ENCODE data around the gene TYK2.
"Not testable (repeated sequence)": the region's sequence is repeated elsewhere in the genome, so short reads cannot be mapped to it uniquely, and the experiment has no call there.

Gene TYK2

DNA sequence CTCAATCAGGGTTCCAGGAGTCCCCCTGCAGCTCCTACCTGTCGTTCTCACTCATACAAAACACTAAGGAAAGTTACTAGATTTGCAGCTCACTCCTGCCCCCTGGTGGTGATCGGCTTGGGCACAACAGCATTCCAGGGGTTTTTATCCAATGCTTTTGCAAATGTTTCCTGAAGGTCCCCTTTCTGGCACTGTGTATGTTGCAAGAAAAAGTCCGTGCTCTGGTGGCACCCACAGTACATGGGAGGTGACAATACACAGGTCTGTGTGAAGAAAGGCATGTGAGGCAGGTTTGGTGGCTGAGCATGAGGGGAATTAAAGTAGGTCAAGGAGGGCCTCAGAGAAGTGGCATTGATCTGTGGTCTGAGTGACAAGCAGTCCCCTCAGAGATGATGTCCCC is 8.6 kb upstream of the TYK2 start:
- TF ChIP-seq, protein P1, sequence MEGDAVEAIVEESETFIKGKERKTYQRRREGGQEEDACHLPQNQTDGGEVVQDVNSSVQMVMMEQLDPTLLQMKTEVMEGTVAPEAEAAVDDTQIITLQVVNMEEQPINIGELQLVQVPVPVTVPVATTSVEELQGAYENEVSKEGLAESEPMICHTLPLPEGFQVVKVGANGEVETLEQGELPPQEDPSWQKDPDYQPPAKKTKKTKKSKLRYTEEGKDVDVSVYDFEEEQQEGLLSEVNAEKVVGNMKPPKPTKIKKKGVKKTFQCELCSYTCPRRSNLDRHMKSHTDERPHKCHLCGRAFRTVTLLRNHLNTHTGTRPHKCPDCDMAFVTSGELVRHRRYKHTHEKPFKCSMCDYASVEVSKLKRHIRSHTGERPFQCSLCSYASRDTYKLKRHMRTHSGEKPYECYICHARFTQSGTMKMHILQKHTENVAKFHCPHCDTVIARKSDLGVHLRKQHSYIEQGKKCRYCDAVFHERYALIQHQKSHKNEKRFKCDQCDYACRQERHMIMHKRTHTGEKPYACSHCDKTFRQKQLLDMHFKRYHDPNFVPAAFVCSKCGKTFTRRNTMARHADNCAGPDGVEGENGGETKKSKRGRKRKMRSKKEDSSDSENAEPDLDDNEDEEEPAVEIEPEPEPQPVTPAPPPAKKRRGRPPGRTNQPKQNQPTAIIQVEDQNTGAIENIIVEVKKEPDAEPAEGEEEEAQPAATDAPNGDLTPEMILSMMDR (IDR thresholded peaks at IDR 0.05) = peak; percentile 70
- Histone ChIP-seq H3K27ac (no peak overlapping the region), H3K4me3 (no peak overlapping the region)
- no peak for DNase-seq (ENCODE audit: low spot score)

DNA sequence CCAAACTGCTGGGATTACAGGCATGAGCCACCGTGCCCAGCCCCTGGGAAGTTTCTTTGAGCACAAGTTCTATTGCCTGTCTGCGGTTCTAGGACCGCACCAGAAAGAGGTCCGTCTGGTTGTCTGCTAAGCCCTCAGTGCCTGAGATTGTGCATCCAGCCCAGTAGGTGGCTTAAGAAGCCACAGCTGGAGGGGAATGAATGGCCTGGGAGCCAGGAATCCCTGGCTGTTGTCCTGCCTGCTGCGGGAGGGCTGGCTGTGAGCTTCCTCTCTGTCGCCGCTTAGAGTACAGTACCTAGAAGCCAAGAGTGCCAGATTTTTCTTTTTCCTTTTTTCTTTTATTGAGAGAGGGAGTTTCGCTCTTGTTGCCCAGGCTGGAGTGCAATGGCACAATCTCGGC is 4.2 kb upstream of the TYK2 start:
- TF ChIP-seq, protein P1 (IDR thresholded peaks at IDR 0.05) = no peak
- no peak overlapping the region for H3K4me3 ChIP-seq
- DNase-seq (ENCODE audit: low spot score) = no peak
- no peak overlapping the region for H3K27ac ChIP-seq

DNA sequence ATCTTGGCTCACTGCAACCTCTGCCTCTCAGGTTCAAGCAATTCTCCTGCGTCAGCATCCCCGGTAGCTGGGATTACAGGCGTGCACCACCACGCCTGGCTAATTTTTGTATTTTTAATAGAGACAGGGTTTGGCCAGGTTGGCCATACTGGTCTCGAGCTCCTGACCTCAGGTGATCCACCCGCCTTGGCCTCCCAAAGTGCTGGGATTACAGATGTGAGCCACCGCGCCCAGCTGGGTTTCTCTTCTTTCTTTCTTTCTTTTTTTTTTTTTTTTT is 2.8 kb upstream of the TYK2 start:
- not testable (repeated sequence) for H3K27ac ChIP-seq; DNase-seq (ENCODE audit: low spot score); H3K4me3 ChIP-seq

DNA sequence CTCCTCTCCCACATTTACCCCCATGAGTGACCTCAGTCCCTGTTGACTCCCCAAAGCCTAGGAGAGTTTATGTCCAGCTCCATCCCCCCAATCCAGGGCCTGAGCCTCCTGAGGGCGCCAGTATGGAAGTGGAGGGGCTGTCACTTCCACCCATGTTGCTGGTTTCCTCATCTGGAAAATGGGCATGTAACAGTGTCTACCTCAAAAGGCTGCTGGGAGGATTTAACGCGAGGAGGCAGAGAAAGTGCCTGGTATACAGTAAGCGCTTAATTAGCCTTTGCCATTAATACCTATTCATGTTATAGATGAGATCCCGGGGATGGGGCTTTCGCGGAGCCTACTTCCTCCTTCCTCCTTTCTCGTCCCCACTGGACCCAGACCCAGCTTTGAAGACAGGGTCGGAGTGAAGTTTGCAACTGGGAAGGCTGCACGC is 476 bp downstream of the TYK2 start:
- no peak for DNase-seq (ENCODE audit: low spot score)
- Histone ChIP-seq H3K27ac (peak overlapping the region; percentile 83 to 93), H3K4me3 (peak overlapping the region; percentile 99)
- TF ChIP-seq, protein P1 (IDR thresholded peaks at IDR 0.05) = no peak

DNA sequence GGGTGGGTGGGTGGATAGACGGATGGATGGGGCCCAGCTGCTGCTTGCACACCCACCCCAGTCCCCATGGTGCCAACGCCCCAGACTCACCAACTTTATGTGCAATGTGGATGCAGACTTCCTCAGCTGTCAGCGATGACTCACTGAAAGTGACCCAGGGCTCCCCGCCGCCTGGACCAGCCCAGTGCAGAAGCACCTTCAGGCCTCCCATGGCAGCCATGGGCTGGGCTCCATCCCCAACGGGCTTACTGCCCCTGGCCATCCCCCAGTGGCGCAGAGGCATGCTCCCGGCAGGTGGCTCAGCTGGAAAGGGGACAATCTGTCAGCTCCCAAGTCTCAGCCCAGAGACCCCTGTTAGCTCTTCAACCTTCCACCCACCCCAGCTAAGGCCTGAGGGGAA is 2.2 kb downstream of the TYK2 start:
- no peak overlapping the region for H3K27ac ChIP-seq
- TF ChIP-seq, protein P1 (IDR thresholded peaks at IDR 0.05) = no peak
- no peak for DNase-seq (ENCODE audit: low spot score)
- H3K4me3 ChIP-seq = no peak overlapping the region

DNA sequence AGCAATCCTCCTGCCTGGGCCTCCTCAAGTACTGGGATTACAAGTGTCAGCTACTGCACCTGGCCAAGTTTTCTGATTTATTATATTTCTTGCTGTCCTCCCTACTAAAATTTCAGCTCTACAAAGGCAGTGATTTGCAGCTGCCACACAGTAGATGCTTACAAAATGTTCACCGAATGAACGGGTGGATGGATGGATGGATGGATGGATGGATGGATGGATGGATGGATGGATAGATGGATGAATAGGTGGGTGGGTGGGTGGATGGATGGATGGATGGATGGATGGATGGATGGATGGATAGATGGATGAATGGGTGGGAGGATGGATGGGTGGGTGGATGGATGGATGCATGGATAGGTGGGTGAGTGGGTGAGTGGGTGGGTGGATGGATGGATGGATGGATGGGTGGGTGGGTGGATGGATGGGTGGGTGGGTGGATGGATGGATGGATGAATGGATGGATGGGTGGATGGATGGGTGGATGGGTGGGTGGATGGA is 3.2 kb downstream of the TYK2 start:
- not testable (repeated sequence) for H3K4me3 ChIP-seq; DNase-seq (ENCODE audit: low spot score); H3K27ac ChIP-seq

DNA sequence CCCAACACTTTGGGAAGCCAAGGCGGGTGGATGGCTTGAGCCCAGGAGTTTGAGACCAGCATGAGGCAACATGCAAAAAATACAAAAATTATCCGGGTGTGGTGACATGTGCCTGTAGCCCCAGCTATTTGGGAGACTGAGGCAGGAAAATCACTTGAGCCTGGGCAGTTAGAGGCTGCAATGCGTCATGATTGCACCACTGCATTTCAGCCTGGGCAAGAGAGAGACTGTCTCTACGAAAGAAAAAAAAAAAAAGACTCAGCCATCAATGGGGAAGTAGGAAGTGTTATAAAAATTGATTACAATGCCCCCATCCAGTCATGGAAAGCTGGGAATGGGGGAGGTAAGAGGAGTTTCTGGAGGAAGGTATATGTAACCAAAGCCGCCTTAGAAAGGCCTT is 5.4 kb downstream of the TYK2 start:
- DNase-seq (ENCODE audit: low spot score) = no peak
- Histone ChIP-seq H3K27ac (no peak overlapping the region), H3K4me3 (no peak overlapping the region)
- TF ChIP-seq, protein P1 (IDR thresholded peaks at IDR 0.05) = no peak

DNA sequence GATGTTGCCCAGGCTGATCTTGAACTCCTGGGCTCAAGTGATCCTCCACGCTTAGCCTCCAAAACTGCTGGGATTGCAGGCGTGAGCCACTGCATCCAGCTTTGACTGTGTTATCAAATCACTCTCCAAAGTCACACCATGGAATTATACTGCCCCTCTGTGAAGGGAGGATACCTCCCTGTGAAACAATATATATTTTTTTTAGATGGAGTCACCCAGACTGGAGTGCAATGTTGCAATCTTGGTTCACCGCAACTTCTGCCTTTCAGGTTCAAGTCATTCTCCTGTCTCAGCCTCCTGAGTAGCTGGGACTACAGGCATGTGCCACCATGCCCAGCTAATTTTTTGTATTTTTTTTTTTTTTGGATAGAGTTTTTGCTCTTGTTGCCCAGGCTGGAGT is 7.7 kb downstream of the TYK2 start:
- no peak overlapping the region for H3K4me3 ChIP-seq
- no peak overlapping the region for H3K27ac ChIP-seq
- TF ChIP-seq, protein P1 (IDR thresholded peaks at IDR 0.05) = no peak
- DNase-seq (ENCODE audit: low spot score) = no peak

All from coronary artery (tissue), 2 donors.